ENCODE results near the gene SUGT1.
"Not testable (repeated sequence)": the region's sequence is repeated elsewhere in the genome, so short reads cannot be mapped to it uniquely, and the experiment has no call there.

The SUGT1 gene

GRCh38 chr13:52631083-52631690, 21.4 kb upstream of the SUGT1 start:
- peaks cover 41% of the 10 kb centered on the region for H3K36me3 ChIP-seq (ENCODE audit: control insufficient read depth, insufficient read depth, low read length)
- H3K4me3 ChIP-seq (ENCODE audit: extremely low read depth, insufficient read depth, low read length, poor library complexity, severe bottlenecking); H3K4me1 ChIP-seq (ENCODE audit: control insufficient read depth, insufficient read depth, low read length, poor library complexity, severe bottlenecking); H3K9me3 ChIP-seq (ENCODE audit: control insufficient read depth, low read length); H3K27ac ChIP-seq (ENCODE audit: low read depth, low read length, severe bottlenecking): not testable (repeated sequence)
- WGBS, 2 experiments (ENCODE audit: insufficient coverage in 2 of 2) = 78 to 95% methylated on average over 4 to 5 of the region's 7 CpGs

GRCh38 chr13:52638666-52639328, 13.8 kb upstream of the SUGT1 start:
- Histone ChIP-seq H3K4me3 (ENCODE audit: extremely low read depth, insufficient read depth, low read length, poor library complexity, severe bottlenecking) (no peak overlapping the region), H3K27ac (ENCODE audit: low read depth, low read length, severe bottlenecking) (no peak overlapping the region), H3K9me3 (ENCODE audit: control insufficient read depth, low read length) (no peaks in the 10 kb centered on the region), H3K4me1 (ENCODE audit: control insufficient read depth, insufficient read depth, low read length, poor library complexity, severe bottlenecking) (no peaks in the 10 kb centered on the region), H3K36me3 (ENCODE audit: control insufficient read depth, insufficient read depth, low read length) (peaks cover 38% of the 10 kb centered on the region)
- WGBS, 2 experiments (ENCODE audit: insufficient coverage in 2 of 2) = 100% methylated on average over 1 to 2 of the region's 5 CpGs

- peaks cover 34% of the 10 kb centered on the region for H3K36me3 ChIP-seq (ENCODE audit: control insufficient read depth, insufficient read depth, low read length)
- 100% methylated on average over 6 to 7 of the region's 7 CpGs for WGBS, 2 experiments (ENCODE audit: insufficient coverage in 2 of 2)
Measured at GRCh38 chr13:52642131-52642530, 10.5 kb upstream of the SUGT1 start, which contains the start of gene HNRNPA1L2. HNRNPA1L2 (plus strand) TSS chr13:52642431; CDS start chr13:52642493, 62 bp downstream.

DNA sequence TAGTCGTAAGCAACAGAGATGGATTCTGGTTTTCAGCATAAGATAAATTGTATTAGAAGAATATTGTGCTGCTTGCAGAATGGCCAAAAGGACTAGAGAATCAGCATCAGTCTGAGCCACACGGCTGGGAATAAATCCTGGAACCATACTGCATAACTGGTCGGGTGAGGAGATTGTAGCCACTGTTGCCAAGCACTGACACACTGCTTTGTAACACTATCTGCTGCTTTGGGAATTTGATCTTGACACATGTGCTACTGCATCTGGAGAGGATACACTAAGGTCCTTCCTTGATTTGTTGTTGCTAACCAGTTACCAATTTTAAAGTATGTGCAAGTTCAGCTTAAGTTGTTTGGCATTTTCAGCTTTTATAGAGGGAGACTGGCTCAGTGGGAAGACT, 8.5 kb upstream of the SUGT1 start:
- Histone ChIP-seq H3K4me1 (ENCODE audit: control insufficient read depth, insufficient read depth, low read length, poor library complexity, severe bottlenecking) (no peaks in the 10 kb centered on the region), H3K4me3 (ENCODE audit: extremely low read depth, insufficient read depth, low read length, poor library complexity, severe bottlenecking) (no peak overlapping the region), H3K36me3 (ENCODE audit: control insufficient read depth, insufficient read depth, low read length) (peaks cover 22% of the 10 kb centered on the region), H3K9me3 (ENCODE audit: control insufficient read depth, low read length) (no peaks in the 10 kb centered on the region), H3K27ac (ENCODE audit: low read depth, low read length, severe bottlenecking) (no peak overlapping the region)
- WGBS, 2 experiments (ENCODE audit: insufficient coverage in 2 of 2) = 71 to 95% methylated on average over 2 of the region's 3 CpGs

More at GRCh38 chr13:52642131-52642530, 10.5 kb upstream of the SUGT1 start, which contains the start of gene HNRNPA1L2:
- no peak within 1 kb of the TSS for H3K27ac ChIP-seq (ENCODE audit: low read depth, low read length, severe bottlenecking)
- H3K4me3 ChIP-seq (ENCODE audit: extremely low read depth, insufficient read depth, low read length, poor library complexity, severe bottlenecking) = no peak within 1 kb of the TSS
- no peaks in the 10 kb centered on the region for H3K9me3 ChIP-seq (ENCODE audit: control insufficient read depth, low read length)
- no peaks in the 10 kb centered on the region for H3K4me1 ChIP-seq (ENCODE audit: control insufficient read depth, insufficient read depth, low read length, poor library complexity, severe bottlenecking)

DNA sequence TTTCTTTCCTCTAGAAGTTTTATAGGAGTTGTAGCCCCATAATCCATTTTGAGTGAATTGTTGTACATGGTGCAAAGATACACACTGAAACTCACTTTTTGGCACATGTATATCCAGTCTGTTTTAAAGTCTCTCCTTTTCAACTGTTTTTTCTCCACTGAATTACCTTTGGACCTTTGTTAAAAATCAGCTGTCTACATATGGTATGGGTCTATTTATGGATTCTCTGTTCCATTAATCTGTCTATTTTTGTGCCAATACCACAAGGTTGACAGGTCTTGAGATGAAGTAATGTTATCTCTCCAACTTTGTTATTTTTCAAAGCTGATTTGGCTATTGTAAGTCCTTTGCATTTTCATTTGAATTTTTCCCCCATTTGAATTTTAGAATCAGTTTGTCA, 5.7 kb upstream of the SUGT1 start:
- Histone ChIP-seq H3K9me3 (ENCODE audit: control insufficient read depth, low read length) (no peaks in the 10 kb centered on the region), H3K27ac (ENCODE audit: low read depth, low read length, severe bottlenecking) (no peak overlapping the region), H3K4me1 (ENCODE audit: control insufficient read depth, insufficient read depth, low read length, poor library complexity, severe bottlenecking) (no peaks in the 10 kb centered on the region), H3K4me3 (ENCODE audit: extremely low read depth, insufficient read depth, low read length, poor library complexity, severe bottlenecking) (no peak overlapping the region), H3K36me3 (ENCODE audit: control insufficient read depth, insufficient read depth, low read length) (peaks cover 22% of the 10 kb centered on the region)

- Histone ChIP-seq H3K9me3 (ENCODE audit: control insufficient read depth, low read length) (no peaks in the 10 kb centered on the region), H3K4me3 (ENCODE audit: extremely low read depth, insufficient read depth, low read length, poor library complexity, severe bottlenecking) (peak overlapping the region; percentile 88), H3K27ac (ENCODE audit: low read depth, low read length, severe bottlenecking) (no peak overlapping the region), H3K36me3 (ENCODE audit: control insufficient read depth, insufficient read depth, low read length) (peaks cover 29% of the 10 kb centered on the region), H3K4me1 (ENCODE audit: control insufficient read depth, insufficient read depth, low read length, poor library complexity, severe bottlenecking) (no peaks in the 10 kb centered on the region)
- WGBS, 2 experiments (ENCODE audit: insufficient coverage in 2 of 2) = 64 to 69% methylated on average over 2 to 4 of the region's 6 CpGs
Measured at GRCh38 chr13:52650731-52651130, 1.9 kb upstream of the SUGT1 start.

- Histone ChIP-seq H3K4me3 (ENCODE audit: extremely low read depth, insufficient read depth, low read length, poor library complexity, severe bottlenecking) (peak overlapping the region; percentile 88), H3K9me3 (ENCODE audit: control insufficient read depth, low read length) (no peaks in the 10 kb centered on the region), H3K36me3 (ENCODE audit: control insufficient read depth, insufficient read depth, low read length) (peaks cover 39% of the 10 kb centered on the region), H3K4me1 (ENCODE audit: control insufficient read depth, insufficient read depth, low read length, poor library complexity, severe bottlenecking) (no peaks in the 10 kb centered on the region), H3K27ac (ENCODE audit: low read depth, low read length, severe bottlenecking) (peak overlapping the region; percentile 99)
- WGBS, 2 experiments (ENCODE audit: insufficient coverage in 2 of 2) = 0% methylated on average over 2 of the region's 7 CpGs; no CpG with 5 or more reads in 1 of the 2 experiments
Measured at GRCh38 chr13:52651897-52652195, 790 bp upstream of the SUGT1 start.

DNA sequence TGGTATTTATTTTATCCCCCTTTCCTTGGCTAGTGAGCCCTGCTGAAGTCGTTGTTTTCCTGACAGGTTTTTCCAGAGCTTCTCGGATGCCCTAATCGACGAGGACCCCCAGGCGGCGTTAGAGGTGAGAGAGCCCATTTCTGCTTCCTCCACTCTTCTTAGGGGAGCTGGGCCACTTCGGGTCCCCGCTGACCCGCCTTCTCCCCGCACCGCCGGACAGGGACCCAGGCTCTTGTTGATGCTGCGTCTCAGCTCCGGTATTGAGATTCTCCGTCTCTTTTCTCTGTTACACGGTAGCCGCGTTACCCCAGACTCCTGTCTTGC, 306 bp downstream of the SUGT1 start:
- no peaks in the 10 kb centered on the region for H3K9me3 ChIP-seq (ENCODE audit: control insufficient read depth, low read length)
- H3K27ac ChIP-seq (ENCODE audit: low read depth, low read length, severe bottlenecking) = peak overlapping the region; percentile 99
- peaks cover 46% of the 10 kb centered on the region for H3K36me3 ChIP-seq (ENCODE audit: control insufficient read depth, insufficient read depth, low read length)
- 0 to 1% methylated on average over 10 to 14 of the region's 18 CpGs for WGBS, 2 experiments (ENCODE audit: insufficient coverage in 2 of 2)
- peak overlapping the region; percentile 88 for H3K4me3 ChIP-seq (ENCODE audit: extremely low read depth, insufficient read depth, low read length, poor library complexity, severe bottlenecking)
- no peaks in the 10 kb centered on the region for H3K4me1 ChIP-seq (ENCODE audit: control insufficient read depth, insufficient read depth, low read length, poor library complexity, severe bottlenecking)

- 94% methylated on average over 1 of the region's 2 CpGs; no CpG with 5 or more reads in 1 of the 2 experiments for WGBS, 2 experiments (ENCODE audit: insufficient coverage in 2 of 2)
- Histone ChIP-seq H3K36me3 (ENCODE audit: control insufficient read depth, insufficient read depth, low read length) (peaks cover 66% of the 10 kb centered on the region), H3K9me3 (ENCODE audit: control insufficient read depth, low read length) (no peaks in the 10 kb centered on the region), H3K4me1 (ENCODE audit: control insufficient read depth, insufficient read depth, low read length, poor library complexity, severe bottlenecking) (no peaks in the 10 kb centered on the region), H3K4me3 (ENCODE audit: extremely low read depth, insufficient read depth, low read length, poor library complexity, severe bottlenecking) (no peak overlapping the region), H3K27ac (ENCODE audit: low read depth, low read length, severe bottlenecking) (no peak overlapping the region)
Measured at GRCh38 chr13:52659340-52659739, 6.7 kb downstream of the SUGT1 start.

- no peak overlapping the region for H3K4me3 ChIP-seq (ENCODE audit: extremely low read depth, insufficient read depth, low read length, poor library complexity, severe bottlenecking)
- peaks cover 58% of the 10 kb centered on the region for H3K36me3 ChIP-seq (ENCODE audit: control insufficient read depth, insufficient read depth, low read length)
- H3K4me1 ChIP-seq (ENCODE audit: control insufficient read depth, insufficient read depth, low read length, poor library complexity, severe bottlenecking) = no peaks in the 10 kb centered on the region
- H3K27ac ChIP-seq (ENCODE audit: low read depth, low read length, severe bottlenecking) = no peak overlapping the region
- 94% methylated on average over 2 of the region's 4 CpGs; no CpG with 5 or more reads in 1 of the 2 experiments for WGBS, 2 experiments (ENCODE audit: insufficient coverage in 2 of 2)
- no peaks in the 10 kb centered on the region for H3K9me3 ChIP-seq (ENCODE audit: control insufficient read depth, low read length)
Measured at GRCh38 chr13:52664272-52664671, 11.6 kb downstream of the SUGT1 start.

DNA sequence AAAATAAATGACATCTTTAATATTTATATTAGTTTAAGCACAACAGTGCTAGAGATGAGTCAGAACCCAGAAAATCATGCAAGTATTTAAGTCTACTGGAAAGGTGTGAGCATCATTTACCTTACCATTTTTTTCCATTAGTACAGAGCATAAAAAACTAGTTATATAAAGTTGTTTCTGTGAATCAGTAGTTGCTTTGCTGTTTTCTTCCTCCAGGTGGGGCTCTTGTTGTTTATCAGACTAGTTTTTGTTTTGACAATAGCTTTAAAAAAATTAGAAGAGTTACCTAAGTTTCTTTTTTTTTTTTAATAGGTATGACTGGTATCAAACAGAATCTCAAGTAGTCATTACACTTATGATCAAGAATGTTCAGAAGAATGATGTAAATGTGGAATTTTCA, 12.7 kb downstream of the SUGT1 start:
- Histone ChIP-seq H3K4me1 (ENCODE audit: control insufficient read depth, insufficient read depth, low read length, poor library complexity, severe bottlenecking) (no peaks in the 10 kb centered on the region), H3K4me3 (ENCODE audit: extremely low read depth, insufficient read depth, low read length, poor library complexity, severe bottlenecking) (no peak overlapping the region), H3K36me3 (ENCODE audit: control insufficient read depth, insufficient read depth, low read length) (peaks cover 58% of the 10 kb centered on the region), H3K27ac (ENCODE audit: low read depth, low read length, severe bottlenecking) (no peak overlapping the region), H3K9me3 (ENCODE audit: control insufficient read depth, low read length) (no peaks in the 10 kb centered on the region)

Data from mesodermal cell (in vitro differentiated cells).